Thyroid gland (tissue), 4 donors: ENCODE measurements around the gene ANKRD13B. TPM values are rescaled to one million over a fixed set of nuclear protein-coding genes. Genes with fewer than 3 reads are reported as not detected.

Source experiments
- DNase-seq, 2 donors: peaks; one replicate each; pipeline ENCODE4 v3.0.0-alpha.2; 2019
- H3K27ac ChIP-seq, 3 donors: fragments of 200-600 bp; sonication (generic); 1 replicate in 2 of 3; 2 replicates in 1 of 3; pipeline ENCODE4 v1.5.1; 2016 to 2019; ENCODE audit warnings: mild to moderate bottlenecking in 1 of 3, moderate library complexity in 1 of 3
- H3K27me3 ChIP-seq: fragments of 200-600 bp; sonication (generic); one replicate; pipeline ENCODE4 v1.5.1; 2019
- H3K36me3 ChIP-seq, 2 donors: fragments of 200-600 bp; sonication (generic); one replicate each; pipeline ENCODE4 v1.5.1; 2016 to 2019
- H3K4me1 ChIP-seq, 2 donors: fragments of 200-600 bp; sonication (generic); one replicate each; pipeline ENCODE4 v1.5.1; 2017 to 2019
- H3K4me3 ChIP-seq, 3 donors: fragments of 200-600 bp; sonication (generic); replicated peaks in 1 of 3; 1 replicate in 2 of 3; 2 replicates in 1 of 3; pipeline ENCODE4 v1.5.1; 2016; ENCODE audit warnings: mild to moderate bottlenecking in 1 of 3
- H3K9me3 ChIP-seq: fragments of 200-600 bp; sonication (generic); one replicate; pipeline ENCODE4 v1.5.1; 2017
- POLR2A ChIP-seq, 2 donors: fragments of 450-650 bp; IDR thresholded peaks; one replicate each; pipeline ENCODE4 v1.6.1; 2017; ENCODE audit warnings: antibody characterized with exemption in 2 of 2, mild to moderate bottlenecking in 2 of 2, moderate library complexity in 1 of 2
- WGBS, 2 donors: methylation state at CpG; one replicate each; pipeline ENCODE4 v1.1.5; 2017; 5-methylcytosine and 5-hydroxymethylcytosine counted together
- intact Hi-C: fragments of 100-400 bp; cut with DNase I; formaldehyde crosslinking; loops from one replicate; pipeline ENCODE4 v1.15.1; 2023
- small RNA-seq: library from RNA; depleted of rRNA; stranded (forward); fragments of <200 nt; gene quantifications from one replicate; pipeline ENCODE3, GENCODE V24; 2016
- total RNA-seq, 4 donors: library from RNA; depleted of rRNA; stranded (reverse); fragments of >200 nt; gene quantifications; one replicate each; pipeline ENCODE4 v1.2.3, GENCODE V29; 2016
- TF ChIP-seq, protein P1 (sequence below), 6 experiments: fragments of 200-600 bp in 3 of 6; fragments of 450-650 bp in 3 of 6; sonication (generic) in 3 of 6; IDR thresholded peaks; one replicate each; pipeline ENCODE4 v1.5.1; 2016 to 2019; ENCODE audit warnings: antibody characterized with exemption in 6 of 6, mild to moderate bottlenecking in 2 of 6, inconsistent platforms in 1 of 6, moderate library complexity in 1 of 6

Gene ANKRD13B
- total RNA-seq, 4 donors from 2014 or later, result 1.6 to 5.8 (median 3.1) TPM

GRCh38 chr17:29659155-29659554 is 66.2 kb downstream of the ANKRD13B start:
- no peak overlapping the region for H3K27ac ChIP-seq
- WGBS, 2 donors, result 84% methylated on average over 2 of the region's 2 CpGs
- no peak for TF ChIP-seq POLR2A (IDR thresholded peaks at IDR 0.05)
- H3K27me3 ChIP-seq, result no peaks in the 10 kb centered on the region
- H3K4me1 ChIP-seq, result peaks cover 7 to 15% of the 10 kb centered on the region in 2 donors
- no peaks in the 10 kb centered on the region for H3K9me3 ChIP-seq
- intact Hi-C loops, result no loop called here
- no peak for DNase-seq
- H3K36me3 ChIP-seq, result peaks cover 0 to 7% of the 10 kb centered on the region in 2 donors
- H3K4me3 ChIP-seq, result no peak overlapping the region

GRCh38 chr17:29661213-29661612 is 68.3 kb downstream of the ANKRD13B start:
- no peak for TF ChIP-seq POLR2A (IDR thresholded peaks at IDR 0.05)
- TF ChIP-seq, protein P1, sequence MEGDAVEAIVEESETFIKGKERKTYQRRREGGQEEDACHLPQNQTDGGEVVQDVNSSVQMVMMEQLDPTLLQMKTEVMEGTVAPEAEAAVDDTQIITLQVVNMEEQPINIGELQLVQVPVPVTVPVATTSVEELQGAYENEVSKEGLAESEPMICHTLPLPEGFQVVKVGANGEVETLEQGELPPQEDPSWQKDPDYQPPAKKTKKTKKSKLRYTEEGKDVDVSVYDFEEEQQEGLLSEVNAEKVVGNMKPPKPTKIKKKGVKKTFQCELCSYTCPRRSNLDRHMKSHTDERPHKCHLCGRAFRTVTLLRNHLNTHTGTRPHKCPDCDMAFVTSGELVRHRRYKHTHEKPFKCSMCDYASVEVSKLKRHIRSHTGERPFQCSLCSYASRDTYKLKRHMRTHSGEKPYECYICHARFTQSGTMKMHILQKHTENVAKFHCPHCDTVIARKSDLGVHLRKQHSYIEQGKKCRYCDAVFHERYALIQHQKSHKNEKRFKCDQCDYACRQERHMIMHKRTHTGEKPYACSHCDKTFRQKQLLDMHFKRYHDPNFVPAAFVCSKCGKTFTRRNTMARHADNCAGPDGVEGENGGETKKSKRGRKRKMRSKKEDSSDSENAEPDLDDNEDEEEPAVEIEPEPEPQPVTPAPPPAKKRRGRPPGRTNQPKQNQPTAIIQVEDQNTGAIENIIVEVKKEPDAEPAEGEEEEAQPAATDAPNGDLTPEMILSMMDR (IDR thresholded peaks at IDR 0.05), result no peak
- no peak for DNase-seq
- H3K27me3 ChIP-seq, result no peaks in the 10 kb centered on the region
- no peak overlapping the region for H3K4me3 ChIP-seq
- H3K36me3 ChIP-seq, result peaks cover 2% of the 10 kb centered on the region in 2 donors
- H3K9me3 ChIP-seq, result no peaks in the 10 kb centered on the region
- WGBS, 2 donors, result 42 to 45% methylated on average over 2 of the region's 2 CpGs
- intact Hi-C loops, result no loop called here
- peak overlapping the region in 1 of 3 donors; percentile 8 for H3K27ac ChIP-seq
- H3K4me1 ChIP-seq, result peaks cover 7 to 15% of the 10 kb centered on the region in 2 donors

DNA sequence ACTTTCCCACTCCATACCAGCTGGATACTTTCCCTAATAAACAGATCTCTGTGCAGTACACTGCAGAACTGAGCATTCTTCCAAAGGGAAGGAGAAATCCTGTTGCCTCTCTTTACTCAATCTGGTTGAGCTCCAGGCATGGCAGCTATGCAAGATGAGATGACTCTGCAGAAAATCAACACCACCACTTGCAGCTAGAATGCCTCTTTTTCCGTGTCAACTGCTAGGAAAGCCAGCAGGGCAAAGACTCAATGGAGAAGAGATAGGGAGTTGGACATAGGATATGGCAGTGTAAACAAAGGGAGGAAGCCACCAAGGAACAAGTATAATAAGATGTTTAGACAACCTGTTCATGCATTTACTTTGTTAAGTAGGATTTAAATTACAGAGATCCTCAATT is 70.2 kb downstream of the ANKRD13B start:
- DNase-seq, result peak in 1 of 2 donors; percentile 38
- TF ChIP-seq, protein P1 (IDR thresholded peaks at IDR 0.05), result no peak
- no peak for TF ChIP-seq POLR2A (IDR thresholded peaks at IDR 0.05)
- WGBS, 2 donors, result 13 to 15% methylated on average over 1 of the region's 1 CpG
- Histone ChIP-seq H3K36me3 (peaks cover 6 to 11% of the 10 kb centered on the region in 2 donors), H3K9me3 (no peaks in the 10 kb centered on the region), H3K4me1 (peaks cover 7 to 22% of the 10 kb centered on the region in 2 donors), H3K27ac (peak overlapping the region in 2 of 3 donors; percentile 3 to 19), H3K4me3 (no peak overlapping the region), H3K27me3 (no peaks in the 10 kb centered on the region)
- intact Hi-C loops, result no loop called here

Small RNA genes within 50 kb of the gene (small RNA-seq; reads per million reads assigned to genes)
- gene RNU6-920P, result not detected

Other genes starting within 250 kb of the ANKRD13B start
- 10 to 100 TPM; 62.9 to 87.5 (median 68.8) TPM for gene TAOK1, start 202.8 kb upstream of the ANKRD13B start, total RNA-seq
- 10 to 100 TPM; 11.6 to 19.8 (median 13.0) TPM for gene ABHD15, start 26.1 kb upstream of the ANKRD13B start, total RNA-seq
- 10 to 100 TPM; 54.7 to 79.0 (median 57.4) TPM for gene TP53I13, start 24.4 kb upstream of the ANKRD13B start, total RNA-seq
- gene GIT1, start 3.5 kb upstream of the ANKRD13B start, total RNA-seq, result 10 to 100 TPM; 35.7 to 71.7 (median 42.4) TPM
- 100 to 1,000 TPM in 2 of 4 donors, 10 to 100 TPM in 2; 65.3 to 161 (median 99.2) TPM for gene CORO6, start 29.8 kb downstream of the ANKRD13B start, total RNA-seq